Stimulated activated CD4-positive, alpha-beta T cell treated with anti-CD3 and anti-CD28 coated beads, Interleukin-12 subunit alpha, Interleukin-12 subunit beta, amount 100 ng/mL, for 48 hours (primary cell): ENCODE results near the gene PRRT2.
A peak's percentile ranks its signal among the peaks of the same experiment; 100 is the strongest.

ENCODE experiments used
- DNase-seq, 3 donors: peaks; one replicate each; pipeline ENCODE4 v3.0.0-alpha.2; 2020; ENCODE audit warnings: low read depth in 2 of 3, low spot score in 1 of 3

Gene PRRT2

GRCh38 chr16:29811170-29811895 is 660 bp upstream of the PRRT2 start:
- peak in 2 of 3 donors; percentile 70 to 82 for DNase-seq

GRCh38 chr16:29812754-29813643 is 1.0 kb downstream of the PRRT2 start:
- DNase-seq: no peak

- no peak for DNase-seq
Observed at GRCh38 chr16:29813644-29814562, 1.9 kb downstream of the PRRT2 start.

- no peak for DNase-seq
Observed at GRCh38 chr16:29814592-29814991, 2.6 kb downstream of the PRRT2 start.

GRCh38 chr16:29815032-29815721 is 3.2 kb downstream of the PRRT2 start:
- no peak for DNase-seq

GRCh38 chr16:29815793-29816693 is 4.0 kb downstream of the PRRT2 start, which contains the start of gene PAGR1:
TSS of gene PAGR1 (plus strand) at chr16:29816152. CDS start at chr16:29816526, 374 bp downstream.
- DNase-seq: peak; percentile 97 to 99 (median 98)

GRCh38 chr16:29816694-29817441 is 4.9 kb downstream of the PRRT2 start:
- peak in 1 of 3 donors; percentile 67 for DNase-seq

GRCh38 chr16:29818082-29818481 is 6.1 kb downstream of the PRRT2 start:
- no peak for DNase-seq

GRCh38 chr16:29819506-29819905 is 7.5 kb downstream of the PRRT2 start:
- no peak for DNase-seq

- no peak for DNase-seq
Observed at GRCh38 chr16:29820271-29820701, 8.3 kb downstream of the PRRT2 start, which contains the start of gene MVP. TSS of gene MVP (plus strand) at chr16:29820462. CDS start at chr16:29830550, 10,088 bp downstream.

GRCh38 chr16:29820730-29821642 is 9.0 kb downstream of the PRRT2 start:
- no peak for DNase-seq

GRCh38 chr16:29821643-29822115 is 9.7 kb downstream of the PRRT2 start:
- DNase-seq: no peak

- DNase-seq: no peak
Observed at GRCh38 chr16:29824589-29825144, 12.7 kb downstream of the PRRT2 start.

GRCh38 chr16:29825145-29826044 is 13.4 kb downstream of the PRRT2 start:
- no peak for DNase-seq

GRCh38 chr16:29826342-29826695 is 14.3 kb downstream of the PRRT2 start:
- DNase-seq: no peak

GRCh38 chr16:29830774-29831173 is 18.8 kb downstream of the PRRT2 start:
- no peak for DNase-seq
